ENCODE results near the gene ARL5A. TPM values are rescaled to one million over a fixed set of nuclear protein-coding genes. Genes with fewer than 3 reads are reported as not detected.

ARL5A gene
- total RNA-seq, 4 donors from 2014 or later = 33.5 to 46.6 (median 39.7) TPM

DNA sequence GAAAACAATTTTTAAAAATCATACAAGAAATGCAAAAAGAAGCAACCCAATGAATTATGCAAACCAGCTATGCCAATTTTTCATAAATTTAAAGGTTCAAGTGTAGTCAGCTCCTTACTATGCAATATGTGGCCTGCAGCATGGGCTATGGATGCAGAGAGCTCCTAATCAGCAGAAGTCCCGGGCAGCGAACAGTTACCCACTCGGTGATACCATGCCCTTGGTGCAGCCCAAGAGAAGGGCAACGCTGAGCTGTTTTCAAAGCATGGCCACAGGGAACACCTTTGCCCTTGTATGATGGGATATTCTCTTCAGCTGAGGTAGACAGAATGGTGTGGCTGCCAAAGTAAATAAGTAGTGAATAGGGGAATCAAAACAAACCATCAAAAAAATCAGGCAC lies 17.3 kb upstream of the ARL5A start:
- TF ChIP-seq, protein P1, sequence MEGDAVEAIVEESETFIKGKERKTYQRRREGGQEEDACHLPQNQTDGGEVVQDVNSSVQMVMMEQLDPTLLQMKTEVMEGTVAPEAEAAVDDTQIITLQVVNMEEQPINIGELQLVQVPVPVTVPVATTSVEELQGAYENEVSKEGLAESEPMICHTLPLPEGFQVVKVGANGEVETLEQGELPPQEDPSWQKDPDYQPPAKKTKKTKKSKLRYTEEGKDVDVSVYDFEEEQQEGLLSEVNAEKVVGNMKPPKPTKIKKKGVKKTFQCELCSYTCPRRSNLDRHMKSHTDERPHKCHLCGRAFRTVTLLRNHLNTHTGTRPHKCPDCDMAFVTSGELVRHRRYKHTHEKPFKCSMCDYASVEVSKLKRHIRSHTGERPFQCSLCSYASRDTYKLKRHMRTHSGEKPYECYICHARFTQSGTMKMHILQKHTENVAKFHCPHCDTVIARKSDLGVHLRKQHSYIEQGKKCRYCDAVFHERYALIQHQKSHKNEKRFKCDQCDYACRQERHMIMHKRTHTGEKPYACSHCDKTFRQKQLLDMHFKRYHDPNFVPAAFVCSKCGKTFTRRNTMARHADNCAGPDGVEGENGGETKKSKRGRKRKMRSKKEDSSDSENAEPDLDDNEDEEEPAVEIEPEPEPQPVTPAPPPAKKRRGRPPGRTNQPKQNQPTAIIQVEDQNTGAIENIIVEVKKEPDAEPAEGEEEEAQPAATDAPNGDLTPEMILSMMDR (IDR thresholded peaks at IDR 0.05; ENCODE audit: low read depth) = no peak

- TF ChIP-seq, protein P1 (IDR thresholded peaks at IDR 0.05; ENCODE audit: low read depth) = no peak
Measured at GRCh38 chr2:151844211-151844896, 16.1 kb upstream of the ARL5A start.

GRCh38 chr2:151843691-151844061 lies 15.5 kb upstream of the ARL5A start:
- TF ChIP-seq, protein P1 (IDR thresholded peaks at IDR 0.05; ENCODE audit: low read depth) = no peak

GRCh38 chr2:151842830-151843690 lies 14.8 kb upstream of the ARL5A start:
- TF ChIP-seq, protein P1 (IDR thresholded peaks at IDR 0.05; ENCODE audit: low read depth) = no peak

- TF ChIP-seq, protein P1 (IDR thresholded peaks at IDR 0.05; ENCODE audit: low read depth) = no peak
Measured at GRCh38 chr2:151841047-151841424, 12.8 kb upstream of the ARL5A start.

DNA sequence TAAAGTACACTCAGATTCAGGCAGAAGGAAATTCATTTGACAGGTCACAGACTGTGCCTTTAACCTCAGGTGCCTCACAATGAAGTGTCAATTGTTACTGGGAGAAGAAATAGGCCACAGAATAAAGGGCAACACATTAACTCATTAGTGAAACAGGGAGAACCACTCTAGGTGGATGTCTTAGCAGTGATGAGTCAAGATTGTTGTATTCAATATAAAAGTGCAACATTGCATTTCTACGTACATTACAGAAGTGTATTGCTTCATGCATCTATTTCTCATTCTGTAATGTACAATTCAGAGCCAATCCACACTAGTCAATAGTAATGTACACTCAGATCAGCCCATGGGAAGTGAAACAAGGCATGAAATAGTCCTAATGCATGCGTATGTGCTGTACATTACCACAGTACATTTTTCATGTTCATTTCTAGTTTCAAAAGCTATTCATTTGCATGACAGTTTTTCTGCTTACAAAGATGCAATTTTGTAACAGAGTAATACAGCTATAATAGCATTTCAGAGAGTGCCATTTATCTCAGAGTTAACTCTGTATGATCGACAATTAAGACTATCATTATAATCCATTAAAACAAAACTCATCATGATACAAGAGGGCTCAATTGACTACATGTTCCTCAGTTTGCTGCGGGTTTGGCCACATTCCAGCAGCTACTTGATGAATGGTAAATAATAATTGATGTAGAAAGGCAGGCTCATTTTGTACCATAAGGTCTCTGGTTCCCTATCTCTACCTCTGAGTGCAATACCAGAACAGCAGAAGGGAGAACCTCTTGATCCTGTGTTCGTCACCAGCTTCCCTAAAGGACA lies 12.2 kb upstream of the ARL5A start:
- TF ChIP-seq, protein P1 (IDR thresholded peaks at IDR 0.05; ENCODE audit: low read depth) = no peak

GRCh38 chr2:151837926-151838325 lies 9.7 kb upstream of the ARL5A start:
- TF ChIP-seq, protein P1 (IDR thresholded peaks at IDR 0.05; ENCODE audit: low read depth) = no peak

Data from subcutaneous adipose tissue (tissue), 4 donors.